Skeletal muscle tissue (tissue), 4 donors: ENCODE data around the gene FAM171A1. TPM values are rescaled to one million over a fixed set of nuclear protein-coding genes. Genes with fewer than 3 reads are reported as not detected.
"Not testable (repeated sequence)": the region's sequence is repeated elsewhere in the genome, so short reads cannot be mapped to it uniquely, and the experiment has no call there.

ENCODE experiments used
- H3K27ac ChIP-seq: one replicate; pipeline ENCODE4 v1.7.0; 2013; ENCODE audit warnings: mild to moderate bottlenecking, low read depth, low read length, inconsistent platforms
- H3K27me3 ChIP-seq, 3 donors: one replicate each; pipeline ENCODE4 v1.7.0; 2013; ENCODE audit warnings: low read length in 3 of 3; ENCODE audit not compliant: control insufficient read depth in 3 of 3, insufficient read depth in 3 of 3
- H3K36me3 ChIP-seq, 3 donors: one replicate each; pipeline ENCODE4 v1.7.0; 2013; ENCODE audit warnings: low read length in 3 of 3; ENCODE audit not compliant: control insufficient read depth in 3 of 3, insufficient read depth in 3 of 3
- H3K4me1 ChIP-seq, 3 donors: one replicate each; pipeline ENCODE4 v1.7.0; 2013; ENCODE audit warnings: low read length in 3 of 3, mild to moderate bottlenecking in 3 of 3; ENCODE audit not compliant: control insufficient read depth in 3 of 3, insufficient read depth in 3 of 3
- H3K4me3 ChIP-seq, 3 donors: one replicate each; pipeline ENCODE4 v1.7.0; 2013; ENCODE audit warnings: low read length in 3 of 3
- H3K9ac ChIP-seq, 3 donors: one replicate each; pipeline ENCODE4 v1.7.0; 2013; ENCODE audit warnings: low read length in 3 of 3, mild to moderate bottlenecking in 3 of 3, moderate library complexity in 2 of 3, low read depth in 1 of 3
- H3K9me3 ChIP-seq, 3 donors: one replicate each; pipeline ENCODE4 v1.7.0; 2013; ENCODE audit warnings: low read length in 3 of 3; ENCODE audit not compliant: control insufficient read depth in 3 of 3
- total RNA-seq: library from RNA; depleted of rRNA; stranded (reverse); fragments of >200 nt; gene quantifications from one replicate; pipeline ENCODE4 v1.2.3, GENCODE V29; 2014
- donor health status: Osteomylitis.

The FAM171A1 gene
- total RNA-seq, 1 donor from 2014 or later: 11.0 TPM

DNA sequence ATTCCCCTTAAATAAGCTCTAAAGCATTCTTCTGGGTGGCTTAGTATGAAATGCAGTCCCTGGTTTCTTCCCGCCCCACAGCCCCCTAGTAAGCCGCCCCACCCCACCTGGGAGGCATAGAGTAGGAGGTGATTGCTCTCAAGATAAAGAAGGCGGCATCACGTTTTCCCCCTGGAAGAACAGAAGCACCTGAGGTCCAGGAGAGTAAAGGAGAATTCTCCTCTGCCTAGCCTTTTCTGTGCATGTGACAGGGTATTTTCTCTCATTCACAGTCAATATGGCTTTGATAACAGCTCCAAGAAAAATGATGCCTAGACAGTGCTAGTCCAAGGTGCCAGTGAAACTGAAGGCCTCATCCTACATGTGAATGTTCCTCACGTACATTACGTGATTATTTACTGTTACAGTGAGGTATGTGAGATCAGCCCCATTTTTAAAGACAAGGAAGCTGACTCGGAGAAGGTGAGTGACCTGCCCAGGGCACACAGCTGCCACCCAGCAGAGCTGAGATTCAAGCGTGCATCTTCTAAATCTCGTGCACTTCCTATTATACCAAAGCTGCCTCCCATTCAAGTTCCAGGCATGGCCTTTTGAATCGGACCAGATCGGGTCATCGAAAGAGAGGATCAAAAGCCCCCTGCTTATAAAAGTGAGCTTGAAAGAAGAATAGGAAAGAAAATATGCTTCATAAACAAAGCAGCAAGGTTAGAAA is 59.4 kb downstream of the FAM171A1 start:
- no peaks in the 10 kb centered on the region for H3K27me3 ChIP-seq
- H3K9me3 ChIP-seq: no peaks in the 10 kb centered on the region
- no peak overlapping the region for H3K27ac ChIP-seq

DNA sequence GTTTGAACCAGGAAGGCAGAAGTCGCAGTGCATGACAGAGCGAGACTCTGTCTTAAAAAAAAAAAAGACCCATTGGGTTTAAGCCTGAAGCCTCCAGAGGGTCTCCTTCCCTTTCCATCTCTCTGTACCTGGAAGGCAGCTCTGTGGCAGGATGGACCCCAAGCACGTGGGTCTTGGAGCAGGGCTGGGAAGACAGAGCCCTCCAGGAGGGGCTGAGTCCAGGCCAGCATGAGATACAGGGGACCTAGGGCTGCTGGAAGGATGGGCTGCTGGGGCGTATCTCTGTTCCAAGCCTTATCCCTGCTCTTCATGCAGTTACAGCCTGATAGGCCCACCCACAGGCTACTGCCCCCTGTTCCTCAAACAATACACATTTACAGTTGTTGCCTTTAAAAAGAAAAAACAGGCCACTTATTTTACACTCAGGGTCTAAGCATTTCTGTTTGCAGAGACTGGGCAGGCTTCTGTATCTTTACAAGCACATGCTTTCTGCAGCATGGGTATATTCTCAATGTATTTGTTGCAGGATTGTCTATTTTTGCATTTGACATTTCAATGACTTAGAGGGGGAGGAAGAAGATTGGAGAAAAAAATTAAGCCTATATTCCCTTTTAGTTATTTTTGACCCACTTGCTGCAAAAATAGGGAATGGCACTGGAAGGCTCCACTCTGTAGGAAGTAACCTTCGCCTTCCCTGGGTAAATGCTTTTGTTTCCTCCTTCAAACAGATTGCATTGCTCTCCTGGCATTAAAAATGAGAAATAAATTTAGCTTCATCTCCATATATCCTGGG is 60.1 kb downstream of the FAM171A1 start:
- peaks cover 0 to 4% (median 0%) of the 10 kb centered on the region in 3 donors for H3K4me1 ChIP-seq

More for the DNA sequence above, 59.4 kb downstream of the FAM171A1 start:
- Histone ChIP-seq H3K4me3 (no peak overlapping the region), H3K4me1 (peaks cover 0 to 4% (median 0%) of the 10 kb centered on the region in 3 donors), H3K9ac (no peak overlapping the region), H3K36me3 (no peaks in the 10 kb centered on the region)

DNA sequence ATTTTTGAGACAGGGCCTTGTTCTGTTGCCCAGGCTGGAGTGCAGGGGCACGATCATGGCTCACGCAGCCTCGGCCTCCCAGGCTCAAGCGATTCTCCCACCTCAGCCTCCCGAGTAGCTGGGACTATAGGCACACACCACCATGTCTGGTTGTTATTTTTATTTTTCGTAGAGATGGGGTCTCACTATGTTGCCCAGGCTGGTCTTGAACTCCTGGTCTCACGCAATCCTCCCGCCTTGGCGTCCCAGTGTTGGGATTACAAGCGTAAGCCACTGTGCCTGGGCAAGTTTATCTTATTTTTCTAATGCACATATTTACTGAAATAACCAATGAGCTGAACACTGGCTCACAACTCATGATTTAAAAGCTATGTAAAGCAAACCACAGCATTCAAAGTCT is 61.9 kb downstream of the FAM171A1 start:
- H3K9me3 ChIP-seq: no peaks in the 10 kb centered on the region
- no peak overlapping the region for H3K9ac ChIP-seq
- H3K4me1 ChIP-seq: peaks cover 0 to 4% (median 0%) of the 10 kb centered on the region in 3 donors
- H3K4me3 ChIP-seq: no peak overlapping the region
- H3K36me3 ChIP-seq: no peaks in the 10 kb centered on the region
- no peaks in the 10 kb centered on the region for H3K27me3 ChIP-seq
- no peak overlapping the region for H3K27ac ChIP-seq

More for the DNA sequence above, 60.1 kb downstream of the FAM171A1 start:
- no peaks in the 10 kb centered on the region for H3K36me3 ChIP-seq
- H3K9ac ChIP-seq: no peak overlapping the region
- H3K27me3 ChIP-seq: no peaks in the 10 kb centered on the region
- H3K27ac ChIP-seq: no peak overlapping the region
- no peaks in the 10 kb centered on the region for H3K9me3 ChIP-seq
- no peak overlapping the region for H3K4me3 ChIP-seq

DNA sequence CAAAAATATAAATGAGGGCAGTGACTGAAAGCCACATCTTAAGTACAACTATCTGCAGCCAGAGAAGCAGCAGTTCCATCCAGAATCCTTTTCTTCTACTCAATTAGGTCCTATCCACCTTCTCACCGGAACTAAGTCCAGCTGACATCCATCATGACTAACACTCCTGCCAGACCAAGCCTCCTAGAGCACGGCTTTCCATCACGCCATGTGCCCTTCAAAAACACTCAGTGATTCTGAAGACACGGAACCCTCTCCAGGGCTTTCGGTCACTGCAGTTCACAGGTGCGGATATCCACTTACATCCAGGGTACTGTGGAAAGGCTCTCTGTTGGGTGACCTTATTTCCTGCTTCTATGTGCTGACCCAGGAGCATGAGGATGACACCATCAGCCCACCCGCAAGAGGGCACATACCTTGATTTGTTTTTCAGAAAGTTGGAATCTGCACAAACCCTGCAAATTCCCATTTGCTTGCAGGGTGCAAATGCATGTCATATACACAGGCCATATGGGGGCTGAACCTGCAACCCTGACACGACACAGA is 64.3 kb downstream of the FAM171A1 start:
- Histone ChIP-seq H3K36me3 (no peaks in the 10 kb centered on the region), H3K27ac (no peak overlapping the region), H3K4me1 (no peaks in the 10 kb centered on the region), H3K4me3 (no peak overlapping the region), H3K9me3 (no peaks in the 10 kb centered on the region), H3K27me3 (no peaks in the 10 kb centered on the region), H3K9ac (no peak overlapping the region)

DNA sequence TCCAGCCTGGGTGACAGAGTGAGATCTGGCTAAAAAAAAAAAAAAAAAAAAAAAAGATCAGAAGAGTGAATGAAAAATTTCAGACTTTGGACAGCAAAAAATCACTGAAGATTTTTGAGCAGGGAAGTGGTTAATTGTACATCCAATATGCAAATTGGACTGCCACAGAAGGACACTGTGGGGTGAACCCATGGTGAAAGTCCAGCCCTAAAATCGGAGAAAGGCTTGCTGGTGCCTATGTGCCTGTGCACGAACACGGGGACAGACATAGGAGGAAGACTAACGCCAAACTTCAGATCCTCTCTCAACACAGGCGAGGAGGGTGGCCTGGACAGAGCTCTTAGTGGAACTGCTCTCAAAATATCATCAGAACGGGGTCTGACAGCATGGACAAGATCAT is 65.5 kb downstream of the FAM171A1 start:
- H3K27me3 ChIP-seq: no peaks in the 10 kb centered on the region
- no peaks in the 10 kb centered on the region for H3K9me3 ChIP-seq
- H3K9ac ChIP-seq: no peak overlapping the region
- no peak overlapping the region for H3K4me3 ChIP-seq
- no peaks in the 10 kb centered on the region for H3K4me1 ChIP-seq
- H3K27ac ChIP-seq: no peak overlapping the region
- no peaks in the 10 kb centered on the region for H3K36me3 ChIP-seq

DNA sequence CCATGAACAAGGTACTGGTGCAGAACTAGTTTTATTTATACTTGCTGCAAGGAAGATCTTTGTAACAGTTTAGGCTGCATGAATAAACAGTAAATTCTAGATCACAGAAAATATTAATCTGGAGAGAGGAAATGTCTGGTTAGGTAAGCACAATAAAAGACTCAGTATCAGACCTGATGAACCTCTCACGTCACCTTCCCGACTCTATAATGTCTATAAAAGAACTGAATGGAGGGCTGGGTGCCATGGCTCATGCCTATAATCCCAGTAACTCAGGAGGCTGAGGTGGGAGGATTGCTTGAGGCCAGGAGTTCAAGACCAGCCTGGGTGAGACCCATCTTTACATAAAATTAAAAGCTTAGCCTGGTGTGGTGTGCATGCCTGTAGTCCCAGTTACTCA is 65.9 kb downstream of the FAM171A1 start:
- H3K27me3 ChIP-seq: no peaks in the 10 kb centered on the region
- H3K9ac ChIP-seq: no peak overlapping the region
- no peaks in the 10 kb centered on the region for H3K4me1 ChIP-seq
- H3K9me3 ChIP-seq: no peaks in the 10 kb centered on the region
- no peaks in the 10 kb centered on the region for H3K36me3 ChIP-seq
- H3K27ac ChIP-seq: no peak overlapping the region
- H3K4me3 ChIP-seq: no peak overlapping the region

DNA sequence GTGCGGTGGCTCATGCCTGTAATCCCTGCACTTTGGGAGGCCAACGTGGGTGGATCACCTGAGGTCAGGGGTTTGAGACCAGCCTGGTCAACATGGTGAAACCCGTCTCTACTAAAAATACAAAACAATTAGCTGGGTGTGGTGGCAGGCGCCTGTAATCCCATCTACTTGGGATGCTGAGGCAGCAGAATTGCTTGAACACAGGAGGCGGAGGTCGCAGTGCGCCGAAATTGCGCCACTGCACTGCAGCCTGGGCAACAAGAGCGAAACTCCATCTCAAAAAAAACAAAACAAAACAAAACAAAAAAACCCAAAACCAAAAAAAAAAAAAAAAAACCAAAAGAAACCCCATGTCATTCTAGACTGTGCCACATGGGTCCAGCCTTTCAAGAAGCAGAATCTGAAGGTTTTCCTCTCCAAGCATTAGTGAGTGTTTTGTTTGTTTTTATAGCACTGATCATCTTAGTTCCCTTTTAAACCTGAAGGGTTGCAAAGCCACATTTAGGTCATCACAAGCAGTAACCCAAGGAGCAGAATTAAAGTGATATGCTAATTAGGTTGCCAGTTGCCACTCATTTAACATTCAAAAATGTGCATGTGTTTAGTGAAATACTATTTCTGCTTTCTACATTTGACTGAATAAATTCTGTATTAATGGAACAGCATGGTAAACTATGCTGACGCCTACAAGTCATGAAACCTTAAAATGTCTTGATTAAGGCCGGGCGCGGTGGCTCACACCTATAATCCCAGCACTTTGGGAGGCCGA is 68.7 kb downstream of the FAM171A1 start:
- not testable (repeated sequence) for H3K27me3 ChIP-seq, H3K9ac ChIP-seq, H3K9me3 ChIP-seq

DNA sequence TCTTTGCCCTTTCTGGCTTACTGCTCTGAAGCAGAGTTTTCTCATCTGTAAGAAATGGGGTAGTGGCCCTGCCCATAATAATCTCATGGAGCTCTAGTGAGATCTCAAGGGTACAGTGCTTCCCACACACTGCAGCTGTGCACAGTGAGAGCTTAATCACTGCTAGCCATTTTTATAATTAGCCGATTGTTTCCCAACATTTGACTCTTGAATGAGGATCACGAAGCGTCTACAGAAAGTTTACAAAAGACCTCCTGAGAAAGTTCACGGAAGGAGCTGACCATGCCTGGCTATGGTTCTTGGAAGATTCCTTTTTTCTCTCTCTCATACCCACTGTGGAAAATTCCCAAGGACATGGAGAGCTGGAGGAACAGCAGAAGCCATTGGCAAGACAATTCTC is 70.4 kb downstream of the FAM171A1 start:
- Histone ChIP-seq H3K4me1 (no peaks in the 10 kb centered on the region), H3K9ac (no peak overlapping the region), H3K27me3 (no peaks in the 10 kb centered on the region), H3K27ac (no peak overlapping the region), H3K9me3 (no peaks in the 10 kb centered on the region), H3K36me3 (no peaks in the 10 kb centered on the region), H3K4me3 (no peak overlapping the region)

More for the DNA sequence above, 68.7 kb downstream of the FAM171A1 start:
- not testable (repeated sequence) for H3K36me3 ChIP-seq, H3K27ac ChIP-seq, H3K4me1 ChIP-seq, H3K4me3 ChIP-seq

DNA sequence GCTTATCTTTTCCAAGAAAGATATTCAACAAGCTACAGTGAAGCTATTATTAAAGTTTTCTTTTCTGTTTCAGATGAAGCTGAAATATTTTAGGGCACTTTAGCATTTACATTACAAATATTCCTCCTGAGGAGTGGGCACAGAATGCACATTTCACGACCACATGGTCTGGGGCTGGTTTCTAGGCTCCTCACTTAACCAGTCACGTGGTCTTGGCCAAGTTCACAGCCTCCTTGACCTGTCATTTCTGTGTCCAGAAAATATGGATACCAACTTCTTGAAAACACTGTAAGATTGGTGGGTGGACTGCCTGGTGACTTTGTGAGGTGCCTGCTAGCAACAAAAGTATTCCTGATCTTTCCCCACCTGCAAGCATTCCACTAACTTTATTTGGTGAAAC is 70.9 kb downstream of the FAM171A1 start:
- no peak overlapping the region for H3K9ac ChIP-seq
- no peaks in the 10 kb centered on the region for H3K4me1 ChIP-seq
- H3K9me3 ChIP-seq: no peaks in the 10 kb centered on the region
- no peaks in the 10 kb centered on the region for H3K36me3 ChIP-seq
- H3K27me3 ChIP-seq: no peaks in the 10 kb centered on the region
- no peak overlapping the region for H3K4me3 ChIP-seq
- no peak overlapping the region for H3K27ac ChIP-seq
